DND-41 (cell line): ENCODE measurements around the gene NFKBIL1.

Source experiments
- ATAC-seq: fragments of 200-7000 bp; cut with Tn5 transposase; 3 replicates; pipeline ENCODE4 v1.9.1; 2021; ENCODE audit warnings: low read depth; ENCODE audit not compliant: insufficient read depth
- DNase-seq: peaks from one replicate; pipeline ENCODE4 v3.0.0-alpha.2; 2020
- H2AFZ ChIP-seq: 2 replicates; pipeline ENCODE4 v1.6.0; 2012; ENCODE audit warnings: low read depth, low read length
- H3K27ac ChIP-seq: 2 replicates; pipeline ENCODE4 v1.5.1; 2012; ENCODE audit warnings: low read length, inconsistent platforms
- H3K27me3 ChIP-seq: fragments of 200-600 bp; sonication (generic); 2 replicates; pipeline ENCODE4 v1.6.0; 2012; ENCODE audit warnings: low read length, mild to moderate bottlenecking, inconsistent platforms; ENCODE audit not compliant: insufficient read depth, poor library complexity
- H3K36me3 ChIP-seq: 2 replicates; pipeline ENCODE4 v1.5.1; 2012; ENCODE audit warnings: low read length, inconsistent platforms; ENCODE audit not compliant: insufficient read depth
- H3K4me1 ChIP-seq: 2 replicates; pipeline ENCODE4 v1.5.1; 2012; ENCODE audit warnings: mild to moderate bottlenecking, low read length; ENCODE audit not compliant: insufficient read depth
- H3K4me2 ChIP-seq: 2 replicates; pipeline ENCODE4 v1.6.0; 2012; ENCODE audit warnings: mild to moderate bottlenecking, moderate library complexity, low read length, inconsistent platforms; ENCODE audit not compliant: insufficient read depth
- H3K4me3 ChIP-seq, 2 experiments: fragments of 200-600 bp in 1 of 2; shearing (Covaris generic) in 1 of 2; 2 replicates each; pipeline ENCODE4 v1.5.1; 2012 to 2016; ENCODE audit warnings: inconsistent platforms in 2 of 2, low read length in 2 of 2, mild to moderate bottlenecking in 2 of 2, low read depth in 1 of 2, moderate library complexity in 1 of 2
- H3K79me2 ChIP-seq: 2 replicates; pipeline ENCODE4 v1.6.0; 2012; ENCODE audit warnings: low read length, inconsistent platforms; ENCODE audit not compliant: insufficient read depth
- H3K9ac ChIP-seq: 2 replicates; pipeline ENCODE4 v1.6.0; 2012; ENCODE audit warnings: low read depth, mild to moderate bottlenecking, inconsistent platforms, low read length, moderate library complexity
- H3K9me3 ChIP-seq: 2 replicates; pipeline ENCODE4 v1.5.1; 2012; ENCODE audit warnings: low read length, moderate library complexity, mild to moderate bottlenecking, inconsistent platforms; ENCODE audit not compliant: insufficient read depth, severe bottlenecking
- H4K20me1 ChIP-seq: 2 replicates; pipeline ENCODE4 v1.6.0; 2012; ENCODE audit warnings: low read length; ENCODE audit not compliant: insufficient read depth
- EZH2 ChIP-seq: IDR thresholded peaks from 3 replicates; pipeline ENCODE4 v1.6.1; 2012; ENCODE audit warnings: borderline replicate concordance, low read depth, mild to moderate bottlenecking, moderate library complexity, low read length, inconsistent platforms; ENCODE audit not compliant: severe bottlenecking
- TF ChIP-seq, protein P1 (sequence below): IDR thresholded peaks from 2 replicates; pipeline ENCODE4 v1.5.1; 2012; ENCODE audit warnings: borderline replicate concordance, low read length, moderate library complexity, mild to moderate bottlenecking; ENCODE audit not compliant: poor library complexity, severe bottlenecking; ENCODE audit errors: extremely low read depth

Gene NFKBIL1

DNA sequence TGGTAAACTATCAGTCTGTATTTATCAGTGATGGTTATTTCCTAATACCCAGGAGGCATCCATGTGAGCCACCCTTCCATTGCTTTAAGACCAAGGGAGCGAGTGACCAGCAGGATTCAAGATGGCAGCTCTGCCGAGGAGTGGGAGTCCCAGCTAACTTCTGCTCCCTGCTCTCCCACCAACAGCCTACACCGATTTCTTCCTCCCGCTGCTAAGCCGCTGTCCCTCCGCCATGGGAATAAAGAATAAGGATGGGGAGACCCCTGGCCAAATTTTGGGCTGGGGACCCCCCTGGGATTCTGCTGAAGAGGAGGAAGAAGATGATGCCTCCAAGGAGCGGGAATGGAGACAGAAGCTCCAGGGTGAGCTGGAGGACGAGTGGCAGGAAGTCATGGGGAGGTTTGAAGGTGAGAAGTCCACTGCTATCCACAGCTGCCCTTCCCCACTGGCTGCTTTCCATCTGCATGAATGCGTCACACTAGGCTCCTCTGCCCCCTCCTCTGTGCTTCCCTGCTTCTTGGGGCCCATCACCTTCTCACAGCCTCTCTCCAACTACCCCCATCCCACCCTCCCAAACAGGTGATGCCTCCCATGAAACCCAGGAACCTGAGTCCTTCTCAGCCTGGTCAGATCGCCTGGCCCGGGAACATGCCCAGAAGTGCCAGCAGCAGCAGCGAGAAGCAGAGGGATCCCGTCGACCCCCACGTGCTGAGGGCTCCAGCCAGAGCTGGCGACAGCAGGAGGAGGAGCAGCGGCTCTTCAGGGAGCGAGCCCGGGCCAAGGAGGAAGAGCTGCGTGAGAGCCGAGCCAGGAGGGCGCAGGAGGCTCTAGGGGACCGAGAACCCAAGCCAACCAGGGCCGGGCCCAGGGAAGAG, 10.3 kb downstream of the NFKBIL1 start:
- H3K4me2 ChIP-seq: no peak overlapping the region
- no peaks in the 10 kb centered on the region; the same call in 1 of the 2 replicates for H3K4me1 ChIP-seq
- H3K27me3 ChIP-seq: no peaks in the 10 kb centered on the region
- no peak overlapping the region for H3K4me3 ChIP-seq
- H3K27ac ChIP-seq: no peak overlapping the region
- H3K9ac ChIP-seq: no peak overlapping the region
- H2AFZ ChIP-seq: no peak overlapping the region
- TF ChIP-seq, protein P1, sequence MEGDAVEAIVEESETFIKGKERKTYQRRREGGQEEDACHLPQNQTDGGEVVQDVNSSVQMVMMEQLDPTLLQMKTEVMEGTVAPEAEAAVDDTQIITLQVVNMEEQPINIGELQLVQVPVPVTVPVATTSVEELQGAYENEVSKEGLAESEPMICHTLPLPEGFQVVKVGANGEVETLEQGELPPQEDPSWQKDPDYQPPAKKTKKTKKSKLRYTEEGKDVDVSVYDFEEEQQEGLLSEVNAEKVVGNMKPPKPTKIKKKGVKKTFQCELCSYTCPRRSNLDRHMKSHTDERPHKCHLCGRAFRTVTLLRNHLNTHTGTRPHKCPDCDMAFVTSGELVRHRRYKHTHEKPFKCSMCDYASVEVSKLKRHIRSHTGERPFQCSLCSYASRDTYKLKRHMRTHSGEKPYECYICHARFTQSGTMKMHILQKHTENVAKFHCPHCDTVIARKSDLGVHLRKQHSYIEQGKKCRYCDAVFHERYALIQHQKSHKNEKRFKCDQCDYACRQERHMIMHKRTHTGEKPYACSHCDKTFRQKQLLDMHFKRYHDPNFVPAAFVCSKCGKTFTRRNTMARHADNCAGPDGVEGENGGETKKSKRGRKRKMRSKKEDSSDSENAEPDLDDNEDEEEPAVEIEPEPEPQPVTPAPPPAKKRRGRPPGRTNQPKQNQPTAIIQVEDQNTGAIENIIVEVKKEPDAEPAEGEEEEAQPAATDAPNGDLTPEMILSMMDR: no peak
- peaks cover 9% of the 10 kb centered on the region for H3K79me2 ChIP-seq
- ATAC-seq (no peak), DNase-seq (no peak)
- H3K9me3 ChIP-seq: no peaks in the 10 kb centered on the region
- H3K36me3 ChIP-seq: peaks cover 54% of the 10 kb centered on the region
- 0 out of 2 replicates have a peak, but pooled peaks cover 4% of the 10 kb centered on the region for H4K20me1 ChIP-seq

DNA sequence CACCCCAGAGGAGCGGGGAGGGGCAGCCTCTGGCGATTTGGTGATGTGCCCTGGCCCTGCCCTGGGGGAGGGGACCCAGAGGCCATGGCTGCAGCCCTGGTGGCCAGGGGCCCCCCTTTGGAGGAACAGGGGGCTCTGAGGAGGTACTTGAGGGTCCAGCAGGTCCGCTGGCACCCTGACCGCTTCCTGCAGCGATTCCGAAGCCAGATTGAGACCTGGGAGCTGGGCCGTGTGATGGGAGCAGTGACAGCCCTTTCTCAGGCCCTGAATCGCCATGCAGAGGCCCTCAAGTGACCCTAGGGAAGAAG, 10.9 kb downstream of the NFKBIL1 start:
- Histone ChIP-seq H3K79me2 (peaks cover 9% of the 10 kb centered on the region), H3K4me2 (no peak overlapping the region), H3K4me1 (no peaks in the 10 kb centered on the region; the same call in 1 of the 2 replicates), H3K4me3 (no peak overlapping the region), H3K9ac (no peak overlapping the region), H3K27me3 (no peaks in the 10 kb centered on the region), H3K27ac (no peak overlapping the region), H4K20me1 (0 out of 2 replicates have a peak, but pooled peaks cover 4% of the 10 kb centered on the region), H2AFZ (no peak overlapping the region), H3K36me3 (peaks cover 54% of the 10 kb centered on the region), H3K9me3 (no peaks in the 10 kb centered on the region)
- ATAC-seq: no peak
- DNase-seq: no peak
- TF ChIP-seq, protein P1: no peak
- TF ChIP-seq EZH2: no peak

DNA sequence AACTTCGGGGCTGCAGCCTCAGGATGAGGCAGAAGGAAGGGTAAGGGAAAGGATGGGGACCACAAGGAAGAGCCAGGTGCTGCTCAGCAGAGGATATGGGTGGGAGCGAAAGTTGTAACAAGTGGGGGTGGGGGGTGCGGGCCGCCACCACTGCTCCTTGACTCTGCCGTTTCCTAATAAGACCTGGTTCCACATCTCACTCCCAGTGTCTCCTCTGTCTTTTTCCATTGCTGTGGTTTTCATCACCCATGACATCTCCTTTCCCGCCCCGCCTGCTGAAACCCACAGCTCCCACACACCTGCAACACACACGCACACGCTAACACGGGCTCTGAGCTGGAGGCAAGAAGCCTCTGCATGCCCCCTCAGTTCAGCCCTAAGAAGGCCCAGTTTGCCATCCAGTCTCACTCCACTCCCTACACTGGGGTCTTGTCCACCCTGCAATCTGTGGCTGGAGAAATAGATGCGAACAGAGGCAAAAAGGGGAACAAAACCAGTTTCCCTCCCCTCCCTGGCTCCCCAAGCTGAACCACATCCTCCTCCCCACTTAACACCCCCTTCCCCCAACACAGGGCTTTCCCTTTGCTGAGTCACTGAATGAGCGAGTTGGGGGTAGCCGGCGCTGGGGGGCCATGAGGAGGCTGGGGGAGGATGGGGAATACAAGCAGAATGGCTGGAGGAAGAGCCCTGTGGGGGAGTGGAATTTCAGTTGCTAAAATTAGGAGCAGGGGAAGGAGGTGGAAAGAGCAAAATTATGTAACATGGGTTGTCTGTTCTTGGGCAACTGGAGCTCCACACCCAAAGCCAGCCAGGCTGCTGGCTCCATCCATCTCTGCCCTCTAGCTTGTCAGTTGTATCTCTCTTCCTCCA, 11.5 kb downstream of the NFKBIL1 start:
- Histone ChIP-seq H3K27me3 (no peaks in the 10 kb centered on the region), H3K79me2 (peaks cover 9% of the 10 kb centered on the region), H3K27ac (no peak overlapping the region), H3K4me3 (no peak overlapping the region), H3K9me3 (no peaks in the 10 kb centered on the region), H3K9ac (no peak overlapping the region), H3K36me3 (peaks cover 54% of the 10 kb centered on the region), H2AFZ (no peak overlapping the region), H3K4me2 (no peak overlapping the region), H3K4me1 (no peaks in the 10 kb centered on the region; the same call in 1 of the 2 replicates), H4K20me1 (0 out of 2 replicates have a peak, but pooled peaks cover 4% of the 10 kb centered on the region)
- ATAC-seq (peak; percentile 64), DNase-seq (peak; percentile 64)
- TF ChIP-seq, protein P1: no peak
- no peak for TF ChIP-seq EZH2
